Adipocyte (in vitro differentiated cells): ENCODE data around the gene DHX38.

Source experiments
- DNase-seq: peaks from one replicate; pipeline ENCODE4 v3.0.0-alpha.2; 2015; ENCODE audit warnings: low read depth
- H3K27me3 ChIP-seq: replicated peaks from 2 replicates; pipeline ENCODE4 v1.7.0; 2013; ENCODE audit warnings: mild to moderate bottlenecking, low read length, moderate library complexity; ENCODE audit not compliant: control insufficient read depth, insufficient read depth
- H3K36me3 ChIP-seq: 2 replicates; pipeline ENCODE4 v1.7.0; 2013; ENCODE audit warnings: low read length, mild to moderate bottlenecking, moderate library complexity; ENCODE audit not compliant: control insufficient read depth, insufficient read depth, severe bottlenecking
- H3K4me1 ChIP-seq: 2 replicates; pipeline ENCODE4 v1.7.0; 2013; ENCODE audit warnings: mild to moderate bottlenecking, low read length, moderate library complexity; ENCODE audit not compliant: control insufficient read depth, insufficient read depth
- H3K4me3 ChIP-seq: 2 replicates; pipeline ENCODE4 v1.7.0; 2013; ENCODE audit warnings: mild to moderate bottlenecking, low read length, moderate library complexity
- H3K9ac ChIP-seq: 2 replicates; pipeline ENCODE4 v1.7.0; 2013; ENCODE audit warnings: mild to moderate bottlenecking, low read length, moderate library complexity
- H3K9me3 ChIP-seq: 2 replicates; pipeline ENCODE4 v1.7.0; 2013; ENCODE audit warnings: mild to moderate bottlenecking, low read length, moderate library complexity; ENCODE audit not compliant: control insufficient read depth

Gene DHX38

DNA sequence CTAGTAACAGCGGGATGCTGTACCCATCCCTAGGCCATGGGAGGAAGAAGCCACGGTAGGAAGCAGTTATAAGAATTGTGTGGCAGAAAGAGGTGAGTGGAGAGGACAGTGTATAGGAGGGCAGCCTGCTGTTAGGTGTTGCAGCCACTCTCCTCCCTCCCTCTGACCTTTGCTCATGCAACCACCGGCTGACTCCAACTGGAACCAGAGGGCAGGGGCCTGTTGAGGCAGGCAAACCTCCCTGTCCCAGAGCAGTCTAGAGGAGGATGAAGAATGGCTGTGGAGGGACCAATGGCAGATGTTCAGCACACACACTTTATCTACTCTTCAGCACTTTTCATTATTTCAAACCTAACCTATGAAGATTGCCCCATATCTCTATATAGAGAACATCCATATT, 2.4 kb upstream of the DHX38 start:
- H3K4me3 ChIP-seq, result peak overlapping the region; percentile 99
- no peaks in the 10 kb centered on the region for H3K9me3 ChIP-seq
- peaks cover 32% of the 10 kb centered on the region for H3K4me1 ChIP-seq
- no peaks in the 10 kb centered on the region for H3K27me3 ChIP-seq
- H3K9ac ChIP-seq, result peak overlapping the region; percentile 5
- DNase-seq, result no peak
- peaks cover 45% of the 10 kb centered on the region for H3K36me3 ChIP-seq

DNA sequence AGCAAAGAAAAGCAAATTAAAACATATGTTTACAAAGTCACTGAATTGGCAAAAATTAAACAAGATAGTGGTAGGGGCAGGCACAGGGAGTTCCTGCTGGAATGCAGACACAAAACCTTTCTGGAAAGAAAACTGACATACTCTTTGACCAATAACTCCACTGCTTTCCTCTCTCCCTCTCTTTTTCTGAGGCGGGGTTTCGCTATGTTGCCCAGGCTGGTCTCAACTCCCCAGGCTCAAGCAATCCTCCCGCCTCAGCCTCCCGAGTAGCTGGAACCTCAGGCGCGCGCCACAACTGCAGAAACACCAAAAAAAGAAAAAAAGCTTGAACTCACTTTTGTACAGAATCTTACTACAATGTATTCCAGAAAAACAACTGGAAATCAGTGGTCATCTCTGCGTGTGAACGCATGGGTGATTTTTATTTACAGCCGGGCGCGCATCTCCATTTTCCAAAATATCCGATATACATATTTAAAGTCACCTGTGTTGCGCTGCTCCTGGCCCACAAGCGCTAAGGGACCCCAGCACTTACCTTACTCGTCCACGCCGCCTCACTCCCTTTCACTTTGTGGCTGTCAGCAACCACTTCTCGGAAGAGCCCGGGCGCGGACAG, 707 bp upstream of the DHX38 start:
- peaks cover 32% of the 10 kb centered on the region for H3K4me1 ChIP-seq
- no peaks in the 10 kb centered on the region for H3K9me3 ChIP-seq
- peak overlapping the region; percentile 98 for H3K9ac ChIP-seq
- peaks cover 48% of the 10 kb centered on the region for H3K36me3 ChIP-seq
- H3K27me3 ChIP-seq, result no peaks in the 10 kb centered on the region
- DNase-seq, result peak; percentile 77
- H3K4me3 ChIP-seq, result peak overlapping the region; percentile 99

DNA sequence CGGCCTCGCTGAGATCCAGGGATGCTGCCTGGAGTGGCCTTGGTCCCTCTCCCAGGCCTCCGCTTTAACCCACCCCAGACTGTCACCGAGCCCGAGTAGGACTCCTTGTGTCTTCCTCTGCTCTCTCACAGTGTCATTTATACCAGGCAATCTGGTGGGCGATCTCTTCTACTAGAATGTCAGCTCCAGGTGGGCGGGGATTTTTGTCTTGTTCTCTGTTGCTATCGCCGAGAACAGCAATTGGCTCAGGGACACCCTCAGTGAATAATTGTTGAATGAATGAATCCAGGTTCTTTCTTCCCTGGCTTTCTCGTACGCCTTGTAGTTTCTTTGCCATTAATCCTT, 591 bp downstream of the DHX38 start:
- Histone ChIP-seq H3K4me3 (peak overlapping the region; percentile 99), H3K9ac (peak overlapping the region; percentile 98), H3K36me3 (peaks cover 45% of the 10 kb centered on the region), H3K9me3 (no peaks in the 10 kb centered on the region), H3K4me1 (peaks cover 32% of the 10 kb centered on the region), H3K27me3 (no peaks in the 10 kb centered on the region)
- DNase-seq, result no peak

DNA sequence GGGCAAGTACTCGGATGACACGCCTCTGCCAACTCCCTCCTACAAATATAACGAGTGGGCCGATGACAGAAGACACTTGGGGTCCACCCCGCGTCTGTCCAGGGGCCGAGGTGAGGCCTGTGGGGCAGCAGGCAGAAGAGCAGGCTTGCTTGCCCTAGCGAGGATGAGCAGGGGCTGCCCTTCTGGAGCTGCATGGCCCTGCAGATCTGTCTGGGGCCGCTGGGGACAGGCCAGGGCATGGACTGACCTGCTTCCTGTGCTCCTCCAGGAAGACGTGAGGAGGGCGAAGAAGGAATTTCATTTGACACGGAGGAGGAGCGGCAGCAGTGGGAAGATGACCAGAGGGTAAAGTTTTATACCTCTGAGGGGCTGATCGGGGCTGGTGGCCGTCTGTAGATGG, 5.3 kb downstream of the DHX38 start:
- Histone ChIP-seq H3K9ac (no peak overlapping the region), H3K4me3 (no peak overlapping the region), H3K9me3 (no peaks in the 10 kb centered on the region), H3K27me3 (no peaks in the 10 kb centered on the region), H3K36me3 (peaks cover 77% of the 10 kb centered on the region), H3K4me1 (peaks cover 16% of the 10 kb centered on the region)
- DNase-seq, result no peak

DNA sequence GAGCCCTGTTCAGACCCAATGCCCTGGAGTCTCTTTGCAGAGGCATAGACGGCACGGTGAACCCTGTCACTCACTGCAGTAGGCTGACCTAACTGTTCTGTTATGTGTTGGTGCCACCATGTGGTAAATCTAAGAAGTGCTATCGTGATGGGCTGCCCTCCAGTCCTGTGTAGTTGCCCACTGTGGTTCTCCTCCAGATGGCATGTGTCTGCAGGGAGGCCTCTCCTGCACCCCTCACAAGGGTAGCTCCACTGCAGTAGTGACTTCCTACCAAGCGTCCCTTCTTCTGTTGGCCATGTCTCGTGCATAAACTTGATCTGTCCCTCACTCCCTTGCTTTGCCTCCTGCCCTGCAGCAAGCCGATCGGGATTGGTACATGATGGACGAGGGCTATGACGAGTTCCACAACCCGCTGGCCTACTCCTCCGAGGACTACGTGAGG, 5.8 kb downstream of the DHX38 start:
- Histone ChIP-seq H3K36me3 (peaks cover 82% of the 10 kb centered on the region), H3K4me3 (no peak overlapping the region), H3K9ac (no peak overlapping the region), H3K27me3 (no peaks in the 10 kb centered on the region), H3K4me1 (peaks cover 14% of the 10 kb centered on the region), H3K9me3 (no peaks in the 10 kb centered on the region)
- DNase-seq, result peak; percentile 63

DNA sequence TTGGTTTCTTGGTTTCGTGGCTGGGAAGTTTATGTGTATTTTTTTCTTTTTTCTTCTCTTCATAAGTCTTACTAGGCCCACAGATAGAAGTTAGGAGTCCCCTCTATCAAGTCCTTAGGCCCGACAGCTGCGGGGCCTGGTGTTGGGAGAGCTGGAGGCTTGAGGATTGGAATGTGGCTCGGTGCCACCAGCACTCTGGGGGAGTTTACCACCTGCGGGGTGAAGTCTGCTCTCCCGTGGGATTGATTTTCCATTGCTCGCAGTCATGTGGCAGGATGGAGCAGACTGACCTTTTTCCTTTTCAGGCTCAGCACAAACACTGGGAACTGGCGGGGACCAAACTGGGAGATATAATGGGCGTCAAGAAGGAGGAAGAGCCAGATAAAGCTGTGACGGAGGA, 7.5 kb downstream of the DHX38 start:
- Histone ChIP-seq H3K27me3 (no peaks in the 10 kb centered on the region), H3K4me3 (no peak overlapping the region), H3K9me3 (no peaks in the 10 kb centered on the region), H3K36me3 (peaks cover 97% of the 10 kb centered on the region), H3K4me1 (no peaks in the 10 kb centered on the region), H3K9ac (no peak overlapping the region)
- DNase-seq, result no peak

DNA sequence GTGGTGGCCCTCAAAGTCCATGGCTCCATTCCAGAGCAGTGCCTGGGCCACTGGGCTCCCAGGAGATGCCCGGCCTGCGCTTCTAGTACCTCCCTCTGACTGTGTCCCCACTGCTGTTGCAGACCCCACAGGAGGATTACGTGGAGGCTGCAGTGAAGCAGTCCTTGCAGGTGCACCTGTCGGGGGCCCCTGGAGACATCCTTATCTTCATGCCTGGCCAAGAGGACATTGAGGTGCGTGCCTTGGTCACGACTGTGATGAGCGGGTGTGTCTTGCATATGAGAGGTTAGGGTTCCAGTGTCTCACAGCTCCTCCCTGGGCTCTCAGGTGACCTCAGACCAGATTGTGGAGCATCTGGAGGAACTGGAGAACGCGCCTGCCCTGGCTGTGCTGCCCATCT, 11.3 kb downstream of the DHX38 start:
- no peaks in the 10 kb centered on the region for H3K4me1 ChIP-seq
- no peak for DNase-seq
- no peaks in the 10 kb centered on the region for H3K27me3 ChIP-seq
- no peaks in the 10 kb centered on the region for H3K9me3 ChIP-seq
- H3K4me3 ChIP-seq, result no peak overlapping the region
- no peak overlapping the region for H3K9ac ChIP-seq
- peaks cover 100% of the 10 kb centered on the region for H3K36me3 ChIP-seq

DNA sequence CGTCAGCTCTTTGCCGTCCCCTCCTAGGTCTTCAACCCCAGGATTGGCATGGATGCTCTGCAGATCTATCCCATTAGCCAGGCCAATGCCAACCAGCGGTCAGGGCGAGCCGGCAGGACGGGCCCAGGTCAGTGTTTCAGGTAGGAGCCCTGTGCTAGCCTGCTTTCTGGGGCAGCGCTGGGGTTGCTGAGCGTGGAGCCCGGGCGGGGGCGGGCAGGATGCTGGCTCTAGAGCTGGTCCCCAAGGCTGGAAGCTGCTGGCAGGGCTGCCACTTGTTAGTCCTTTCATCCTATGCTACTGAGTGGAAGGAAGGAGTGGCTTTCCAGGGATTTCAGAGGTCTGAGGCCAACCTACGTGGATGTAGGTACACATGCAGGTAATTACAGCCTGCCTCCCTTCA, 12.3 kb downstream of the DHX38 start:
- Histone ChIP-seq H3K4me1 (no peaks in the 10 kb centered on the region), H3K27me3 (no peaks in the 10 kb centered on the region), H3K9ac (no peak overlapping the region), H3K4me3 (no peak overlapping the region), H3K9me3 (no peaks in the 10 kb centered on the region), H3K36me3 (peaks cover 100% of the 10 kb centered on the region)
- no peak for DNase-seq

DNA sequence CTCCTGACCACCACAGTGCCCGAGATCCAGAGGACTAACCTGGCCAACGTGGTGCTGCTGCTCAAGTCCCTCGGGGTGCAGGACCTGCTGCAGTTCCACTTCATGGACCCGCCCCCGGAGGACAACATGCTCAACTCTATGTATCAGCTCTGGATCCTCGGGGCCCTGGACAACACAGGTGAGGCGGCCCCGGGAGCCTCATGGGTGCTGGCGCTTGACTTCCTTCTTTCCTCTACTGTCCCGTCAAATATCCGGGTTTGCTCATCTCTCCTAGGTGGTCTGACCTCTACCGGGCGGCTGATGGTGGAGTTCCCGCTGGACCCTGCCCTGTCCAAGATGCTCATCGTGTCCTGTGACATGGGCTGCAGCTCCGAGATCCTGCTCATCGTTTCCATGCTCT, 13.7 kb downstream of the DHX38 start:
- Histone ChIP-seq H3K4me1 (no peaks in the 10 kb centered on the region), H3K36me3 (peaks cover 100% of the 10 kb centered on the region), H3K9me3 (no peaks in the 10 kb centered on the region), H3K9ac (no peak overlapping the region), H3K27me3 (no peaks in the 10 kb centered on the region), H3K4me3 (no peak overlapping the region)
- no peak for DNase-seq

DNA sequence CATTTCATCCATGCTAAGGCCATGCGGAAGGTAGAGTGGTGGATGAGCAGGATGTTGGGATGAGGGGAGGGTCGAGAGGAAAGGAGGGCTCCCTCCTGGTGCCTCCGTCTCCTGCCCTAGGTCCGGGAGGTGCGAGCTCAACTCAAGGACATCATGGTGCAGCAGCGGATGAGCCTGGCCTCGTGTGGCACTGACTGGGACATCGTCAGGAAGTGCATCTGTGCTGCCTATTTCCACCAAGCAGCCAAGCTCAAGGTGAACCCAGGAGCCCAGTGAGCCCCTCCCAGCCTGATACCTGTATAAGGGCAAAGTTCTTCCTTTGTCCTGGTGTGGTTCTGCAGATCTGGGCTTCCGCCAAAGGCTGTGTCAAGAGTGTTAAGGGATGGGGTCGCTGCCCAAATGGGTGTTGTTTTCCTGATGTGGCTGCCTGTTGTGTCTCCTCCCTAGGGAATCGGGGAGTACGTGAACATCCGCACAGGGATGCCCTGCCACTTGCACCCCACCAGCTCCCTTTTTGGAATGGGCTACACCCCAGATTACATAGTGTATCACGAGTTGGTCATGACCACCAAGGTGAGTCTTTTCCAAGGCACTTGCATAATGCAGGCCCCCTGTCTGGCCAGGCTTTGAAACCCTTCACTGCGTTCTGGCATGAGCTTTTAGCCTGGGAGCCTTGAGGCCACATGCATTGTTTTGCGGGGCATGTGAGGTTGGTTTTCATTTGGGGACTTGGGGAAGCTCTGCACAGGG, 14.9 kb downstream of the DHX38 start:
- Histone ChIP-seq H3K9me3 (no peaks in the 10 kb centered on the region), H3K9ac (no peak overlapping the region), H3K27me3 (no peaks in the 10 kb centered on the region), H3K4me3 (no peak overlapping the region), H3K36me3 (peaks cover 97% of the 10 kb centered on the region), H3K4me1 (no peaks in the 10 kb centered on the region)
- DNase-seq, result no peak

DNA sequence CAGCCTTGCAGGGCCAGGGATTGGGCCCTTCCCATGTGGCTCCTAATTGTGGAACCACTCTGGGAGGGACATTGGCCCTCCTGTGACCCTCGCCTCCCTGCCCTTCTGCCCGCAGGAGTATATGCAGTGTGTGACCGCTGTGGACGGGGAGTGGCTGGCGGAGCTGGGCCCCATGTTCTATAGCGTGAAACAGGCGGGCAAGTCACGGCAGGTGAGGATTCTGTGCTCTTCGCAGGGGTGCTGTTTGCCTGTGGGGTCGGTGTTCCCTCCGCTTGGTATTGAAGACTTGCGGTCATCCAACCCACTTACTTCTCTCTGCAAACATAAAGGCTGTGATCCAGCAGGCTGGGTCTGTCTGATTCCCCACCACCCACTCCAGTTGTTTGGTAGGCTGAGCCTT, 15.7 kb downstream of the DHX38 start:
- no peaks in the 10 kb centered on the region for H3K4me1 ChIP-seq
- peaks cover 90% of the 10 kb centered on the region for H3K36me3 ChIP-seq
- H3K9ac ChIP-seq, result no peak overlapping the region
- no peak overlapping the region for H3K4me3 ChIP-seq
- no peaks in the 10 kb centered on the region for H3K9me3 ChIP-seq
- no peaks in the 10 kb centered on the region for H3K27me3 ChIP-seq
- no peak for DNase-seq
